HEK293 (cell line): Measurements from ENCODE around the gene SELPLG.

Experiments used
- CTCF ChIA-PET: fragments of 350-600 bp; formaldehyde crosslinking; extraction: SDS; loops from one replicate; lab custom pipeline; 2021; ENCODE audit warnings: antibody characterized with exemption; lab: Yijun Ruan, JAX
- POLR2A ChIA-PET: fragments of 300-600 bp; formaldehyde crosslinking; extraction: SDS; loops from one replicate; lab custom pipeline; 2020; ENCODE audit warnings: antibody characterized with exemption, inconsistent platforms; lab: Yijun Ruan, JAX
- H3K27ac ChIP-seq: fragments of 200-500 bp; sonication (Bioruptor generic); 2 replicates; pipeline ENCODE4 v1.5.1; 2014; ENCODE audit warnings: low read depth, low read length, control low read depth, inconsistent platforms; ENCODE audit errors: extremely low read depth
- H3K36me3 ChIP-seq, 2 experiments: fragments of 200-500 bp in 1 of 2; sonication (Bioruptor generic) in 1 of 2; 1 replicate in 1 of 2; 2 replicates in 1 of 2; pipeline ENCODE4 v1.5.1; 2014 to 2017; ENCODE audit warnings: inconsistent platforms in 2 of 2, low read length in 2 of 2; ENCODE audit not compliant: control insufficient read depth in 2 of 2, insufficient read depth in 1 of 2
- H3K4me1 ChIP-seq: fragments of 200-500 bp; sonication (Bioruptor generic); 2 replicates; pipeline ENCODE4 v1.5.1; 2014; ENCODE audit warnings: mild to moderate bottlenecking, low read length, inconsistent platforms; ENCODE audit not compliant: control insufficient read depth, insufficient read depth
- H3K4me3 ChIP-seq: 2 replicates; pipeline ENCODE4 v1.5.1; 2011; ENCODE audit warnings: low read depth, mild to moderate bottlenecking, control low read depth, low read length, moderate library complexity
- H3K9me3 ChIP-seq: fragments of 200-500 bp; sonication (Bioruptor generic); 2 replicates; pipeline ENCODE4 v1.5.1; 2014; ENCODE audit warnings: low read depth, low read length, inconsistent platforms; ENCODE audit not compliant: control insufficient read depth, insufficient read depth
- GLI2 ChIP-seq: fragments of 450-650 bp; formaldehyde crosslinking; IDR thresholded peaks from 2 replicates; pipeline ENCODE4; 2017; ENCODE audit warnings: missing biosample characterization, missing genetic modification characterization, low read depth, borderline replicate concordance
- GLIS2 ChIP-seq: fragments of 450-650 bp; formaldehyde crosslinking; IDR thresholded peaks from 2 replicates; pipeline ENCODE4 v1.5.1; 2016; ENCODE audit warnings: missing biosample characterization, missing genetic modification characterization
- TCF7L2 ChIP-seq: IDR thresholded peaks from 2 replicates; pipeline ENCODE4 v1.6.1; 2011; ENCODE audit warnings: low read depth, mild to moderate bottlenecking, inconsistent platforms, low read length, moderate library complexity, borderline replicate concordance
- TRIM28 ChIP-seq: IDR thresholded peaks from 2 replicates; pipeline ENCODE4 v1.6.1; 2011; ENCODE audit warnings: low read length, control low read depth, borderline replicate concordance
- YY2 ChIP-seq: fragments of 450-650 bp; formaldehyde crosslinking; IDR thresholded peaks from 2 replicates; pipeline ENCODE4 v1.5.1; 2016; ENCODE audit warnings: missing biosample characterization, missing genetic modification characterization
- ZBTB7A ChIP-seq: fragments of 450-650 bp; formaldehyde crosslinking; IDR thresholded peaks from 2 replicates; pipeline ENCODE4 v1.5.1; 2016; ENCODE audit warnings: low read depth, missing biosample characterization, missing genetic modification characterization
- ZBTB8A ChIP-seq: fragments of 450-650 bp; formaldehyde crosslinking; IDR thresholded peaks from 2 replicates; pipeline ENCODE4 v1.5.1; 2016; ENCODE audit warnings: missing biosample characterization, missing genetic modification characterization
- ZFP69B ChIP-seq: fragments of 450-650 bp; formaldehyde crosslinking; IDR thresholded peaks from 2 replicates; pipeline ENCODE4 v1.5.1; 2016; ENCODE audit warnings: missing biosample characterization, missing genetic modification characterization
- ZNF112 ChIP-seq: fragments of 450-650 bp; formaldehyde crosslinking; IDR thresholded peaks from 2 replicates; pipeline ENCODE4 v1.5.0; 2017; ENCODE audit warnings: missing biosample characterization, missing genetic modification characterization
- ZNF121 ChIP-seq: fragments of 450-650 bp; formaldehyde crosslinking; IDR thresholded peaks from 2 replicates; pipeline ENCODE4 v1.5.1; 2016; ENCODE audit warnings: missing biosample characterization, missing genetic modification characterization
- ZNF138 ChIP-seq: fragments of 450-650 bp; formaldehyde crosslinking; IDR thresholded peaks from 2 replicates; pipeline ENCODE4 v1.5.1; 2016; ENCODE audit warnings: missing biosample characterization, missing genetic modification characterization, borderline replicate concordance
- ZNF140 ChIP-seq: fragments of 450-650 bp; formaldehyde crosslinking; IDR thresholded peaks from 2 replicates; pipeline ENCODE4 v1.5.1; 2016; ENCODE audit warnings: missing biosample characterization, missing genetic modification characterization
- ZNF146 ChIP-seq: fragments of 450-650 bp; formaldehyde crosslinking; IDR thresholded peaks from 2 replicates; pipeline ENCODE4 v1.5.1; 2016; ENCODE audit warnings: missing biosample characterization, missing genetic modification characterization
- ZNF16 ChIP-seq: fragments of 450-650 bp; formaldehyde crosslinking; IDR thresholded peaks from 2 replicates; pipeline ENCODE4 v1.5.1; 2016; ENCODE audit warnings: low read depth, missing biosample characterization, missing genetic modification characterization
- ZNF266 ChIP-seq: fragments of 450-650 bp; formaldehyde crosslinking; IDR thresholded peaks from 2 replicates; pipeline ENCODE4 v1.5.1; 2016; ENCODE audit warnings: missing biosample characterization, missing genetic modification characterization, low read depth
- ZNF341 ChIP-seq: fragments of 450-650 bp; formaldehyde crosslinking; IDR thresholded peaks from 2 replicates; pipeline ENCODE4; 2016; ENCODE audit warnings: low read depth, missing biosample characterization, missing genetic modification characterization
- ZNF350 ChIP-seq: fragments of 450-650 bp; formaldehyde crosslinking; IDR thresholded peaks from 2 replicates; pipeline ENCODE4 v1.5.0; 2017; ENCODE audit warnings: missing biosample characterization, mild to moderate bottlenecking, missing genetic modification characterization
- ZNF416 ChIP-seq: fragments of 450-650 bp; formaldehyde crosslinking; IDR thresholded peaks from 2 replicates; pipeline ENCODE4 v1.5.1; 2016; ENCODE audit warnings: missing biosample characterization, missing genetic modification characterization
- ZNF544 ChIP-seq: fragments of 450-650 bp; formaldehyde crosslinking; IDR thresholded peaks from 2 replicates; pipeline ENCODE4 v1.5.0; 2017; ENCODE audit warnings: missing biosample characterization, missing genetic modification characterization
- ZNF549 ChIP-seq: fragments of 450-650 bp; IDR thresholded peaks from 2 replicates; pipeline ENCODE4 v1.5.1; 2018; ENCODE audit warnings: missing biosample characterization, missing genetic modification characterization, mild to moderate bottlenecking, inconsistent platforms, moderate library complexity
- ZNF558 ChIP-seq: fragments of 450-650 bp; formaldehyde crosslinking; IDR thresholded peaks from 2 replicates; pipeline ENCODE4 v1.5.1; 2016; ENCODE audit warnings: missing biosample characterization, missing genetic modification characterization
- ZNF664 ChIP-seq: fragments of 450-650 bp; formaldehyde crosslinking; IDR thresholded peaks from 2 replicates; pipeline ENCODE4 v1.5.1; 2016; ENCODE audit warnings: missing biosample characterization, missing genetic modification characterization
- ZNF843 ChIP-seq: fragments of 450-650 bp; formaldehyde crosslinking; IDR thresholded peaks from 2 replicates; pipeline ENCODE4 v1.5.1; 2016; ENCODE audit warnings: missing biosample characterization, missing genetic modification characterization
- TF ChIP-seq, protein P1 (sequence below): fragments of 450-650 bp; formaldehyde crosslinking; IDR thresholded peaks from 2 replicates; pipeline ENCODE4 v1.5.1; 2016; ENCODE audit warnings: missing biosample characterization, missing genetic modification characterization, borderline replicate concordance
- TF ChIP-seq, protein P2 (sequence below): fragments of 450-650 bp; IDR thresholded peaks from 2 replicates; pipeline ENCODE4 v1.5.1; 2018; ENCODE audit warnings: missing biosample characterization, missing genetic modification characterization
- TF ChIP-seq, protein P3 (sequence below): IDR thresholded peaks from 2 replicates; pipeline ENCODE4 v1.6.1; 2011; ENCODE audit warnings: mild to moderate bottlenecking, low read depth, low read length, borderline replicate concordance
- TF ChIP-seq, protein P4 (sequence below): fragments of 450-650 bp; formaldehyde crosslinking; IDR thresholded peaks from 2 replicates; pipeline ENCODE4 v1.5.1; 2016; ENCODE audit warnings: missing biosample characterization, missing genetic modification characterization

Gene SELPLG

DNA sequence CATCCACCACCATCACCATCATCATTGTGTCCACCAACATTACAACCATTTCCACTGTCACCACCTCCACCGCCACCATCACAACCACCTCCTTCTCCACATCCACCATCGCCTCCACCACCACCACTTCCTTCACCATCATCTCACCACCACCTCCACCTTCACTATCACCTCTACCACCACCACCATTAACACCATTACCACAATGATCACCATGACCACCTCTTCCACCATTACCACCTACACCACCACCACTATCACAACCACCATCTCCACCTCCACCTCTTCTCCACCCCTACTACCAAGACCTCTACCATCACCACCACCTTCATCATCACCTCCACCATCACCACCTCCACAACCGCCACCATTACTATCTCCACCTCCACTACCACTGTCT is 54.9 kb downstream of the SELPLG start (continued):
- TF ChIP-seq ZNF416 (no peak), YY2 (peak; percentile 18; the same call in 1 of the 2 replicates), ZNF843 (no peak), ZNF138 (tag by site-specific recombination) (no peak), TCF7L2 (no peak), ZNF112 (tag by site-specific recombination) (no peak), ZNF341 (no peak), TRIM28 (no peak), ZBTB8A (tag by site-specific recombination) (no peak), ZNF549 (tag by site-specific recombination) (no peak), GLI2 (no peak)

DNA sequence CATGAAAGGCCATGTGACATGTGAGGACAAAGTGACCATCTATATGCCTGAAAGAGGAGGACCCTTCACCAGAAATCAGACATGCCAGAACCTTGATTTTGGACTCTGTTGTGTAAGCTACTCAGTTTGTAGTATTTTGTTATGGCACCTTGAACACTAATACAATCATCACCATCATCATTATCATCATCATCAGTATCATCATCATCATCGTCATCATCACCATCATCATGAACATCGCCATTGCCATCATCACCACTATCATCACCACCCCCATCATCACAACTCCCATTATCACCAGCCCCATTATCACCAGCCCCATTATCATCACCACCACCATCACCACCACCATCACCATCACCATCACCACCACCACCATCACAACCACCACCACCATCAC is 55.4 kb downstream of the SELPLG start:
- ChIA-PET CTCF (interaction anchor here (2.2 kb wide), 1 partner anchor 40 kb away, joined by 17 read pairs; no protein-coding TSS in a partner anchor), POLR2A (no interaction called here)
- Histone ChIP-seq H3K9me3 (no peaks in the 10 kb centered on the region), H3K4me3 (no peak overlapping the region), H3K27ac (no peak overlapping the region), H3K4me1 (no peaks in the 10 kb centered on the region), H3K36me3 (no peaks in the 10 kb centered on the region)
- TF ChIP-seq ZFP69B (tag by site-specific recombination): no peak
- TF ChIP-seq ZNF350 (tag by site-specific recombination): no peak
- TF ChIP-seq, protein P1, sequence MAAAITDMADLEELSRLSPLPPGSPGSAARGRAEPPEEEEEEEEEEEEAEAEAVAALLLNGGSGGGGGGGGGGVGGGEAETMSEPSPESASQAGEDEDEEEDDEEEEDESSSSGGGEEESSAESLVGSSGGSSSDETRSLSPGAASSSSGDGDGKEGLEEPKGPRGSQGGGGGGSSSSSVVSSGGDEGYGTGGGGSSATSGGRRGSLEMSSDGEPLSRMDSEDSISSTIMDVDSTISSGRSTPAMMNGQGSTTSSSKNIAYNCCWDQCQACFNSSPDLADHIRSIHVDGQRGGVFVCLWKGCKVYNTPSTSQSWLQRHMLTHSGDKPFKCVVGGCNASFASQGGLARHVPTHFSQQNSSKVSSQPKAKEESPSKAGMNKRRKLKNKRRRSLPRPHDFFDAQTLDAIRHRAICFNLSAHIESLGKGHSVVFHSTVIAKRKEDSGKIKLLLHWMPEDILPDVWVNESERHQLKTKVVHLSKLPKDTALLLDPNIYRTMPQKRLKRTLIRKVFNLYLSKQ: no peak
- no peak for TF ChIP-seq ZNF544
- TF ChIP-seq, protein P2, sequence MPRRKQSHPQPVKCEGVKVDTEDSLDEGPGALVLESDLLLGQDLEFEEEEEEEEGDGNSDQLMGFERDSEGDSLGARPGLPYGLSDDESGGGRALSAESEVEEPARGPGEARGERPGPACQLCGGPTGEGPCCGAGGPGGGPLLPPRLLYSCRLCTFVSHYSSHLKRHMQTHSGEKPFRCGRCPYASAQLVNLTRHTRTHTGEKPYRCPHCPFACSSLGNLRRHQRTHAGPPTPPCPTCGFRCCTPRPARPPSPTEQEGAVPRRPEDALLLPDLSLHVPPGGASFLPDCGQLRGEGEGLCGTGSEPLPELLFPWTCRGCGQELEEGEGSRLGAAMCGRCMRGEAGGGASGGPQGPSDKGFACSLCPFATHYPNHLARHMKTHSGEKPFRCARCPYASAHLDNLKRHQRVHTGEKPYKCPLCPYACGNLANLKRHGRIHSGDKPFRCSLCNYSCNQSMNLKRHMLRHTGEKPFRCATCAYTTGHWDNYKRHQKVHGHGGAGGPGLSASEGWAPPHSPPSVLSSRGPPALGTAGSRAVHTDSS: peak; percentile 90
- TF ChIP-seq ZNF558 (tag by site-specific recombination): no peak
- no peak for TF ChIP-seq ZNF664 (tag by site-specific recombination)
- no peak for TF ChIP-seq ZNF16 (tag by site-specific recombination)
- TF ChIP-seq ZNF146: no peak

DNA sequence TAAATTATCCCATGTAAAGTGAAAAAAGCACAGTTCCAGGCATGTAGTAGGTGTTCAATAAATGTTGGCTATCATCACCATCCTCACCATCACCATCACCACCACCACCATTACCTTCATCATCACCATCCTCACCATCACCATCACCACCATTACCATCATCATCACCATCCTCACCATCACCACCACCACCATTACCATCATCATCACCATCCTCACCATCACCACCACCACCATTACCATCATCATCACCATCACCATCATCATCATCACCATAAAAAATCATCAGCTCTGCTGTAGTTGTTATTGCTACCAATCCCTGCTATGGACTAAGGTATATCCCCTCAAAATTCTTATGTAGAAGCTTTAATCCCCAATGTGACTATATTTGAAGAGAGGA is 56.2 kb downstream of the SELPLG start:
- TF ChIP-seq, protein P2: peak; percentile 96
- TF ChIP-seq ZBTB7A (tag by site-specific recombination) (no peak), ZNF121 (no peak), ZNF664 (tag by site-specific recombination) (0 out of 2 replicates have a peak, but pooled peaks have one; percentile 39), YY2 (no peak), ZNF140 (tag by site-specific recombination) (no peak), GLIS2 (tag by site-specific recombination) (no peak), ZNF266 (tag by site-specific recombination) (no peak)
- TF ChIP-seq, protein P3, sequence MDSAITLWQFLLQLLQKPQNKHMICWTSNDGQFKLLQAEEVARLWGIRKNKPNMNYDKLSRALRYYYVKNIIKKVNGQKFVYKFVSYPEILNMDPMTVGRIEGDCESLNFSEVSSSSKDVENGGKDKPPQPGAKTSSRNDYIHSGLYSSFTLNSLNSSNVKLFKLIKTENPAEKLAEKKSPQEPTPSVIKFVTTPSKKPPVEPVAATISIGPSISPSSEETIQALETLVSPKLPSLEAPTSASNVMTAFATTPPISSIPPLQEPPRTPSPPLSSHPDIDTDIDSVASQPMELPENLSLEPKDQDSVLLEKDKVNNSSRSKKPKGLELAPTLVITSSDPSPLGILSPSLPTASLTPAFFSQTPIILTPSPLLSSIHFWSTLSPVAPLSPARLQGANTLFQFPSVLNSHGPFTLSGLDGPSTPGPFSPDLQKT: no peak
- TF ChIP-seq, protein P4, sequence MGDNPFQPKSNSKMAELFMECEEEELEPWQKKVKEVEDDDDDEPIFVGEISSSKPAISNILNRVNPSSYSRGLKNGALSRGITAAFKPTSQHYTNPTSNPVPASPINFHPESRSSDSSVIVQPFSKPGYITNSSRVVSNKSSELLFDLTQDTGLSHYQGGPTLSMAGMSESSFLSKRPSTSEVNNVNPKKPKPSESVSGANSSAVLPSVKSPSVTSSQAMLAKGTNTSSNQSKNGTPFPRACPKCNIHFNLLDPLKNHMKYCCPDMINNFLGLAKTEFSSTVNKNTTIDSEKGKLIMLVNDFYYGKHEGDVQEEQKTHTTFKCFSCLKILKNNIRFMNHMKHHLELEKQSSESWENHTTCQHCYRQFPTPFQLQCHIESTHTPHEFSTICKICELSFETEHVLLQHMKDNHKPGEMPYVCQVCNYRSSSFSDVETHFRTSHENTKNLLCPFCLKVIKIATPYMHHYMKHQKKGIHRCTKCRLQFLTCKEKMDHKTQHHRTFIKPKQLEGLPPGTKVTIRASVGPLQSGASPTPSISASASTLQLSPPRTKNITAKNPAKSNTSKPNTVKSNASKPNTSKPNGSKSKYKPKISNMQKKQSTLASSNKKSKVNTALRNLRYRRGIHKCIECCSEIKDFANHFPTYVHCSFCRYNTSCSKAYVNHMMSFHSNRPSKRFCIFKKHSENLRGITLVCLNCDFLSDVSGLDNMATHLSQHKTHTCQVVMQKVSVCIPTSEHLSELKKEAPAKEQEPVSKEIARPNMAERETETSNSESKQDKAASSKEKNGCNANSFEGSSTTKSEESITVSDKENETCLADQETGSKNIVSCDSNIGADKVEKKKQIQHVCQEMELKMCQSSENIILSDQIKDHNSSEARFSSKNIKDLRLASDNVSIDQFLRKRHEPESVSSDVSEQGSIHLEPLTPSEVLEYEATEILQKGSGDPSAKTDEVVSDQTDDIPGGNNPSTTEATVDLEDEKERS (tag by site-specific recombination): no peak
- TF ChIP-seq, all 188 proteins: peak for 2
- Histone ChIP-seq H3K9me3 (no peaks in the 10 kb centered on the region), H3K27ac (no peak overlapping the region), H3K4me3 (no peak overlapping the region), H3K4me1 (no peaks in the 10 kb centered on the region), H3K36me3 (no peaks in the 10 kb centered on the region)
- POLR2A ChIA-PET: no interaction called here
- CTCF ChIA-PET: interaction anchor here (2.2 kb wide), 1 partner anchor 40 kb away, joined by 17 read pairs; no protein-coding TSS in a partner anchor
